Measurements from ENCODE around the gene AGTRAP.
A peak's percentile ranks its signal among the peaks of the same experiment; 100 is the strongest.

AGTRAP gene

GRCh38 chr1:11740258-11741192 is 4.6 kb downstream of the AGTRAP start:
- TF ChIP-seq POLR2A (IDR thresholded peaks at IDR 0.05; ENCODE audit: extremely low read depth, insufficient read length), result no peak
- peak; percentile 74 for TF ChIP-seq MYC (IDR thresholded peaks at IDR 0.05; ENCODE audit: low read depth, low read length)
- peak; percentile 43; the same call in 1 of the 2 replicates for TF ChIP-seq MAX (IDR thresholded peaks at IDR 0.05; ENCODE audit: low read depth, low read length)
- TF ChIP-seq CTCF (IDR thresholded peaks at IDR 0.05; ENCODE audit: low read depth, low read length), result no peak
- peak overlapping the region; percentile 40 for H3K4me3 ChIP-seq (ENCODE audit: low read depth, low read length)
- peak; percentile 96 for DNase-seq (ENCODE audit: low read depth)

- TF ChIP-seq POLR2A (IDR thresholded peaks at IDR 0.05; ENCODE audit: extremely low read depth, insufficient read length) (no peak), MYC (IDR thresholded peaks at IDR 0.05; ENCODE audit: low read depth, low read length) (no peak), CTCF (IDR thresholded peaks at IDR 0.05; ENCODE audit: low read depth, low read length) (no peak), MAX (IDR thresholded peaks at IDR 0.05; ENCODE audit: low read depth, low read length) (no peak)
- no peak for DNase-seq (ENCODE audit: low read depth)
- H3K4me3 ChIP-seq (ENCODE audit: low read depth, low read length), result no peak overlapping the region
Measured at GRCh38 chr1:11741482-11741881, 5.5 kb downstream of the AGTRAP start.

- TF ChIP-seq MAX (IDR thresholded peaks at IDR 0.05; ENCODE audit: low read depth, low read length) (no peak), MYC (IDR thresholded peaks at IDR 0.05; ENCODE audit: low read depth, low read length) (no peak), POLR2A (IDR thresholded peaks at IDR 0.05; ENCODE audit: extremely low read depth, insufficient read length) (no peak), CTCF (IDR thresholded peaks at IDR 0.05; ENCODE audit: low read depth, low read length) (peak; percentile 5)
- H3K4me3 ChIP-seq (ENCODE audit: low read depth, low read length), result no peak overlapping the region
- DNase-seq (ENCODE audit: low read depth), result no peak
Measured at GRCh38 chr1:11741919-11742558, 6.1 kb downstream of the AGTRAP start.

GRCh38 chr1:11744287-11744686 is 8.4 kb downstream of the AGTRAP start:
- no peak for DNase-seq (ENCODE audit: low read depth)
- no peak overlapping the region for H3K4me3 ChIP-seq (ENCODE audit: low read depth, low read length)
- TF ChIP-seq MAX (IDR thresholded peaks at IDR 0.05; ENCODE audit: low read depth, low read length) (no peak), POLR2A (IDR thresholded peaks at IDR 0.05; ENCODE audit: extremely low read depth, insufficient read length) (no peak), CTCF (IDR thresholded peaks at IDR 0.05; ENCODE audit: low read depth, low read length) (no peak), MYC (IDR thresholded peaks at IDR 0.05; ENCODE audit: low read depth, low read length) (no peak)

- DNase-seq (ENCODE audit: low read depth), result peak; percentile 27
- H3K4me3 ChIP-seq (ENCODE audit: low read depth, low read length), result no peak overlapping the region
- TF ChIP-seq MYC (IDR thresholded peaks at IDR 0.05; ENCODE audit: low read depth, low read length), result no peak
- no peak for TF ChIP-seq POLR2A (IDR thresholded peaks at IDR 0.05; ENCODE audit: extremely low read depth, insufficient read length)
- TF ChIP-seq MAX (IDR thresholded peaks at IDR 0.05; ENCODE audit: low read depth, low read length), result no peak
Measured at GRCh38 chr1:11746092-11746491, 10.2 kb downstream of the AGTRAP start.
